Measurements from ENCODE around the gene CREG1. TPM values are rescaled to one million over a fixed set of nuclear protein-coding genes. Genes with fewer than 3 reads are reported as not detected.

CREG1 gene
- polyA plus RNA-seq, 1 donor from 2014 or later: 62.9 TPM

GRCh38 chr1:167543199-167543990, 10.2 kb downstream of the CREG1 start:
- Histone ChIP-seq H3K4me2 (ENCODE audit: low read length) (no peak overlapping the region), H3K27me3 (ENCODE audit: insufficient read depth, low read depth, low read length) (no peaks in the 10 kb centered on the region), H3K9me3 (ENCODE audit: low read length) (no peaks in the 10 kb centered on the region), H3K36me3 (ENCODE audit: insufficient read depth, low read length) (no peaks in the 10 kb centered on the region), H3K4me3 (ENCODE audit: low read length) (no peak overlapping the region), H3F3A (ENCODE audit: insufficient read depth, low read length, poor library complexity, severe bottlenecking) (no peaks in the 10 kb centered on the region), H2AFZ (ENCODE audit: low read depth, low read length) (no peak overlapping the region), H3K9ac (ENCODE audit: low read length) (no peak overlapping the region), H3K27ac (ENCODE audit: low read length) (no peak overlapping the region), H3K9me2 (ENCODE audit: insufficient read depth, low read length) (no peaks in the 10 kb centered on the region), H3K79me2 (replicated peaks; ENCODE audit: insufficient read depth, low read length) (no peaks in the 10 kb centered on the region), H4K20me1 (ENCODE audit: insufficient read depth) (no peaks in the 10 kb centered on the region)
- TF ChIP-seq EP300 (conservative IDR thresholded peaks at IDR 0.05; ENCODE audit: poor library complexity, severe bottlenecking): no peak
- TF ChIP-seq RAD21 (conservative IDR thresholded peaks at IDR 0.05): no peak

DNA sequence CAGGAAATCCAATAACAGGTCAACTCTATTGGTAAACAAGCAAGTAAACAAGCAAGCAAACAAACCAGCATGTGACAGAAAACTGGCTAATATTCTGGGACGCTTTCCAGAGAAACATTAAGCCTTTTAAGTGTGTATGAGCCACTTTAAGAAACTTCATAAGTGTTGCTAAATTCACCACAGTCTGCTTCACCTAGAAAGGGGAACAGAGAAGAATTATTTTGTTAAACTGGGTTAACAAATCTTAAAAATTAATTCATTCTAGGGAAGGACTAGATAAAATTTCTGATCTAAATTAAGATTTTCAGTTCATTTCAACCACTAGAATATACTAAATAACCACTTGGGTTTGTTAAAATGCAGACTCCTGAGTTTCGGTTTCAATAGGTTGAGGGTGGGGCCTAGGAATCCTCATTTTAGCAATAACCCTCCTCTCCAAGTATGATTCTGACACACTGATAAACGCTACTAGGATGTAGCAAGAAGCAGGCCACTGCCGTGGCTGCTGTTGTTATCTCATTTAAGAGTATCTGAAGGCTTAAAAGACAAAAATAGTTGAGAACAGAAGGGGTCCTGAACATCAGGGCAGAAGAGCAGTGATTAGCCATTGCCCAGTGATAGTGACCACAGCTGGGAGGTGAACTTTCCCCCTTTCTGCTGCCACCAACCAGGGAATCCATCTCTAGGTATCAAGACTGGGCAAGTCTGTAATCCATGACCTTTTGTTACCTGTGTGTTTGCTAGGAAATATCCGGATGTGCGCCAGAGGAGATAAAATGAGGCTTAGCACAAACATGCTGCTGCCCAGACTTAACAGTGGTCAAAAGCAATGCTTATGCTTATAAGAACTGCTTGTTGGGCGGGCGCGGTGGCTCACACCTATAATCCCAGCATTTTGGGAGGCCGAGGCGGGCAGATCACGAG, 11.2 kb downstream of the CREG1 start:
- Histone ChIP-seq H2AFZ (ENCODE audit: low read depth, low read length) (no peak overlapping the region), H3K27ac (ENCODE audit: low read length) (no peak overlapping the region), H3K9me2 (ENCODE audit: insufficient read depth, low read length) (no peaks in the 10 kb centered on the region), H3K36me3 (ENCODE audit: insufficient read depth, low read length) (no peaks in the 10 kb centered on the region), H3F3A (ENCODE audit: insufficient read depth, low read length, poor library complexity, severe bottlenecking) (no peaks in the 10 kb centered on the region), H3K4me2 (ENCODE audit: low read length) (no peak overlapping the region), H3K27me3 (ENCODE audit: insufficient read depth, low read depth, low read length) (no peaks in the 10 kb centered on the region), H3K4me3 (ENCODE audit: low read length) (no peak overlapping the region), H3K9me3 (ENCODE audit: low read length) (no peaks in the 10 kb centered on the region), H3K9ac (ENCODE audit: low read length) (no peak overlapping the region), H4K20me1 (ENCODE audit: insufficient read depth) (no peaks in the 10 kb centered on the region), H3K79me2 (replicated peaks; ENCODE audit: insufficient read depth, low read length) (no peaks in the 10 kb centered on the region)
- no peak for TF ChIP-seq POLR2AphosphoS5 (IDR thresholded peaks at IDR 0.05)
- no peak for TF ChIP-seq REST (IDR thresholded peaks at IDR 0.05; ENCODE audit: borderline replicate concordance)
- TF ChIP-seq MXI1 (conservative IDR thresholded peaks at IDR 0.05; ENCODE audit: poor library complexity, severe bottlenecking): no peak
- TF ChIP-seq CTCF (IDR thresholded peaks at IDR 0.05; ENCODE audit: poor library complexity, severe bottlenecking): no peak
- no peak for TF ChIP-seq RAD21 (conservative IDR thresholded peaks at IDR 0.05)
- no peak for TF ChIP-seq EP300 (conservative IDR thresholded peaks at IDR 0.05; ENCODE audit: poor library complexity, severe bottlenecking)
- no peak for TF ChIP-seq EZH2 (IDR thresholded peaks at IDR 0.05; ENCODE audit: borderline replicate concordance, insufficient read depth, low read length, poor library complexity, severe bottlenecking)
- no peak for TF ChIP-seq SMC3 (conservative IDR thresholded peaks at IDR 0.05; ENCODE audit: poor library complexity)
- no peak for TF ChIP-seq TAF1 (IDR thresholded peaks at IDR 0.05; ENCODE audit: low read depth)
